ENCODE results near the gene NDUFB3.
A peak's percentile ranks its signal among the peaks of the same experiment; 100 is the strongest.
"Not testable (repeated sequence)": the region's sequence is repeated elsewhere in the genome, so short reads cannot be mapped to it uniquely, and the experiment has no call there.

Gene NDUFB3
- 3.6 reads per million, percentile 14 among the genes with 10 or more reads in this experiment for total RNA-seq

DNA sequence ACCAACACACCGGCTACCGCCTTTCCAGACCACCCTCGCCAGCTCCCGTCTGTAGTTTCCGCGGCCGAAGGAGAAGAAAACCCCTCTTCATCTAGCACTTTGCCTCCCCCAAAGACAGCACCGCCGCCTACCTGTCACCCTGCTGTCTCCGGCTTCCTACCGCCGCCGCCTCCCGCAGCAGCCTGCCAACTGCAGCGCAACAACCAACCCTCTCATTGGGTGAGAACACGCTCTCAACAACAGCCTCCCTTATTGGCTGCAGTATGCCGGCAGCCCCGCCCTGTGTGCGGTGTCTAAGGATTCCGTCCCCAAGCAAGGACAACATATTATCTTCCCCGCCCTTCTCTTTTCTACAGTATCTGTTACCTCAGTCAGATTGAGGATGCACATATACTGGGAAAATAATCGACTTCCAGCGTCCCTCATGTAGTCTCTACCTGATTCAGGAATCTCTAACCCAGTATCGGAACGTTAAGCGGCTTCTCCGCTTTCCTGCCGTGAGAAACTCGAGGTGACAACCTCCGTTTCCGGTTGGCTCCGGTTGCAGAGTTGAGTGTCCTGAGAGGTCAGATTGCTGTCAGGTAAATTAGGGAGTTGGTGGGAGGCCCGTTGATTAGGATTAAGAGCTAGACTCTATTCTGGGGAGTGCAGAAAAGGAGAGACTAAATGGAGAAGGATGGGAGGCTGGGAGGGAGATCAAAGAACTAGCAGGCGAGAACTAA lies at the start of gene NDUFB3, which contains the start of gene HYCC2:
Gene NDUFB3 (plus strand): TSS at position 523 of the 722 bp plus-strand sequence. CDS start 6,882 bp downstream, outside the sequence.
Gene HYCC2 (minus strand): TSS at position 193 of the 722 bp plus-strand sequence. CDS start 47,662 bp downstream, outside the sequence.
- peak; percentile 91 for DNase-seq

DNA sequence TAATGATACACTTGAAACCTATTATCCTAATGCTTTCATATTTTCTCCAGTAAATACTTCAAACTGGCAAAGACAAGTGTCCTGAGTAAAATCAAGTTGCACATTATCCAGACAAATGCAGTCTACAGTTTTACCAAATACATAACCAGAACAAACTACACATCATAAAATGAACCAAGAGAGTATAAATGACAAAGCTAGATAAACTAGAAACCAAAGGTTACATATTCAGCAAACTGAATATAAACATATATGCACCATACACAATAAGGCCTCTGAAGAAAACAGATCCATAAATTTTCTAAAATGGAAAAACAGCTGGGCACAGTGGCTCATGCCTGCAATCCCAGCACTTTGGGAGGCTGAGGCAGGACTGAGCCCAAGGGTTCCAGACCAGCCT lies 47.3 kb upstream of the NDUFB3 start:
- DNase-seq = no peak

DNA sequence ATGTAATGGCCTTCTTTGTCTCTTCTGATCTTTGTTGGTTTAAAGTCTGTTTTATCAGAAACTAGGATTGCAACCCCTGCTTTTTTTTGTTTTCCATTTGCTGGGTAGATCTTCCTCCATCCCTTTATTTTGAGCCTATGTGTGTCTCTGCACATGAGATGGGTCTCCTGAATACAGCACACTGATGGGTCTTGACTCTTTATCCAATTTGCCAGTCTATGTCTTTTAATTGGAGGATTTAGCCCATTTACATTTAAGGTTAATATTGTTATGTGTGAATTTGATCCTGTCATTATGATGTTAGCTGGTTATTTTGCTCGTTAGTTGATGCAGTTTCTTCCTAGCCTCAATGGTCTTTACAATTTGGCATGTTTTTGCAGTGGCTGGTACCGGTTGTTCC lies 37.4 kb upstream of the NDUFB3 start:
- not testable (repeated sequence) for DNase-seq

DNA sequence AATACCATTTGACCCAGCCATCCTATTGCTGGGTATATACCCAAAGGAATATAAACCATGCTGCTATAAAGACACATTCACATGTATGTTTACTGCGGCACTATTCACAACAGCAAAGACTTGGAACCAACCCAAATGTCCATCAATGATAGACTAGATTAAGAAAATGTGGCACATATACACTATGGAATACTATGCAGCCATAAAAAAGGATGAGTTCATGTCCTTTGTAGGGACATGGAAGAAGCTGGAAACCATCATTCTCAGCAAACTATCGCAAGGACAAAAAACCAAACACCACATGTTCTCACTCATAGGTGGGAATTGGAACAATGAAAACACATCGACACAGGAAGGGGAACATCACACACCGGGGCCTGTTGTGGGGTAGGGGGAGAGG lies 33.4 kb upstream of the NDUFB3 start:
- not testable (repeated sequence) for DNase-seq

DNA sequence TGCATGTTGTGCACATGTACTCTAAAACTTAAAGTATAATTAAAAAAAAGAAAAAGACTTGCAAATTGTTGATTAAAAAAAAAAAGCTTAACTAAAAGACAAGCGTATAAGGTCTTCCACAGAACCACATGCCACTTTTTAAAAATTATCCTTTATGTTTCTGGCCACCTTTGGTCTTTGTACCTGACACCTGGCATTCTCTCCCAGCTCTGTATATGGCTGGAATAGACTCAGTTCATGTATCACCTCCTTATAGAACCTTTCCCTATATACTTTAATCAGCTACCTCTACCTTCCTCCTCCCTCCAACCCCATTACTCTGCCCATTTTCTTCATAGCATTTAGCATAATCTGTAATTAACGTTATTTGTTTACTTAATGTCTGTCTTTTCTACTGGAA lies 32.9 kb upstream of the NDUFB3 start:
- DNase-seq = no peak

DNA sequence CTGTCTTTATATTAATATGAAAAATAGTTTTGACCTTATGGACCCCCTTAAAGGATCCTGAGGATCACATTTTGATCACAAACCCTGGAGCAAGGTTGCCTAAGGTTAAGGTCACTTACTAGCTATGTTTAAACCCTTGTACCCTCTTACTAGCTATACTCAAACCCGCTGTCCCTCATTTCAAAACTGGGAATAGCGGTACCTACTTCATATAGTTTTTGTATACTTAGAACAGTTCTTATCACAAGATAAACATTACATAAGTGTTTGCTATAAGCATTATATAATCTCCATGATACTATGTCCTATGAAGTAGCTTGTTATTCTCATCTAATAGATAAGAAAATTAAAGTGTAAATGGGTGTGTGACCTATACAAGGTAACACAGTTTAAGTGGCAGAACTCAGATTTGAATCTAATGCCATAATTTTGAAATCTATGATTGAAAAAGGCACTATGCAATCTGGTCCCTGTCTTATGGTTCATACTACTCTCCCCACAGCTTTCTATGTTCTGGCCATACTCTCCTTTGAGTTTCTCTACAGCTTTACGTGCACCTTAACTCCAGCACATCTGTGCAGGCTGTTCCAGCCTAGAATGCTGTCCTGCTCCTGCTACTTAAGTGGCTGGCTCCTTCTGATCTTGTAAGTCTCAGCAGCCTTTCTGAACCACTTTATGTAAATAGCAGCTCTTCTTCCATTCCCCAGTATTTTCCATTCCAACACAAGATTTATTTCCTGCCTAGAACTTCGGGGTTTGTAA lies 30.8 kb upstream of the NDUFB3 start:
- DNase-seq = no peak

DNA sequence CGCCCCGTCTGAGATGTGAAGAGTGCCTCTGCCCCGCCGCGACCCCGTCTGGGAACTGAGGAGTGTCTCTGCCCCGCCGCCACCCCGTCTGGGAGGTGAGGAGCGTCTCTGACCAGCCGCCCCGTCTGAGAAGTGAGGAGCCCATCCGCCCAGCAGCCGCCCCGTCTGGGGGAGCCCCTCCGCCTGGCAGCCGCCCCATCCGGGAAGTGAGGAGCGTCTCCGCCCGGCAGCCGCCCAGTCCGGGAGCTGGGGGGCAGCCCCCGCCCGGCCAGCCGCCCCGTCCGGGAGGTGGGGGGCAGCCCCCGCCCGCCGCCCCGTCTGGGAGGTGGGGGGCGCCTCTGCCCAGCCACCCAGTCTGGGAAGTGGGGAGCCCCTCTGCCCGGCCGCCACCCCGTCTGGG lies 29.4 kb upstream of the NDUFB3 start:
- DNase-seq = not testable (repeated sequence)

DNA sequence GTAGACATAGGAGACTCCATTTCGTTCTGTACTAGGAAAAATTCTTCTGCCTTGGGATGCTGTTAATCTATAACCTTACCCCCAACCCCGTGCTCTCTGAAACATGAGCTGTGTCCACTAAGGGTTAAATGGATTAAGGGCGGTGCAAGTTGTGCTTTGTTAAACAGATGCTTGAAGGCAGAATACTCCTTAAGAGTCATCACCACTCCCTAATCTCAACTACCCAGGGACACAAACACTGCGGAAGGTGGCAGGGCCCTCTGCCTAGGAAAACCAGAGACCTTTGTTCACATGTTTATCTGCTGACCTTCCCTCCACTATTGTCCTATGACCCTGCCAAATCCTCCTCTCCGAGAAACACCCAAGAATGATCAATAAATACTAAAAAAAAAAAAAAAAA lies 28.8 kb upstream of the NDUFB3 start:
- DNase-seq = not testable (repeated sequence)

DNA sequence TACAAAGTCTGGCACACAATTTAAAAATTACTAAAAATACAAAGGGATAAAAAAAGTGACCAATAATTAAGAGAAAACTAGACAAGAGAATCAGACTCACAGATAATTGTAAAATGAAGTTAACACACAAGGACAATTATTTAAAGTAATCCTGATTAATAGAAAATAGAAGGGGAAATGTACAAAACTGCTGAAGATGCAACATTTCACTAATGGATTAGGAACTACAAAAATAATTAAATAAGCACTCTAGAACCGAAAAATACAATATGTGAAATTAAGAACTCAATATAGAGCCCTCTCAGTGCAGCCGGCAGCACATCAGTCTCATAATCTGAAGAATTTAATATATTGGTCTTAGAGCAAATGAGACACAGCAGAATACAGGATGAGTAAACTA lies 24.9 kb upstream of the NDUFB3 start:
- DNase-seq = no peak

DNA sequence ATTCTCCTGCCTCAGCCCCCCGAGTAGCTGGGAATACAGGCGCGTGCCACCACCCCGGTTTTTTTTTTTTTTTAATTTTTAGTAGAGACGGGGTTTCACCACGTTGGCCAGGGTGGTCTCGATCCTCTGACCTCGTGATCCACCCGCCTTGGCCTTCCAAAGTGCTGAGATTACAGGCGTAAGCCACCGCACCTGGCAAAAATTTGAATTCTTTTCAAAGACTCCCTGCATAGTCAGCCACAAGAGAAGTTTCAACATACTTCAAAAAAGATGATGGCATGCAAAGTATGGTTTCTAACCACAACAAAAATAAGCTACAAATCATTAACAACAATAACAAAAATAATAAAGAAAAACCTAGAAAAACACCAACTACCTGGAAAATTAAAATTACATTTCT lies 22.3 kb upstream of the NDUFB3 start:
- DNase-seq = no peak

DNA sequence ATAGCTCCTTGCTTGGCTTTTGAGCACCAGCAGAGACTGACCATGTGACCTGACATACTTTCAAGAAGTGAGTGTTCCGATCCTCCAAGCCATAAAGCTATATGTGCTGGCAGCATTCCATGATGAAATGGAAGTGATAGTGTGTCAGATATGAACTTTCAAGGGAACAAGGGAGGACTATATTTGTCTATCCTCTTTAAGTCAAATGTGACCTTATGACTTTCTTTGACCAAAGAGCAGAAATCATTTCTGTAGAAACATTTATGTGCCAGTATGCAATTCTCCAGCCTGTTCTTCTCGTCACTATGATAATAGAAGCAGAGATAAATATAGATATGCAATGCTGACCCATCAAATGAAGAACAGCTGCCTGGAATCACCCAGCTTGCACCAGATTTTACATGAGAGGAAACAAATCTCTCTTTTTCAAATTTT lies 14.7 kb upstream of the NDUFB3 start:
- DNase-seq = no peak

DNA sequence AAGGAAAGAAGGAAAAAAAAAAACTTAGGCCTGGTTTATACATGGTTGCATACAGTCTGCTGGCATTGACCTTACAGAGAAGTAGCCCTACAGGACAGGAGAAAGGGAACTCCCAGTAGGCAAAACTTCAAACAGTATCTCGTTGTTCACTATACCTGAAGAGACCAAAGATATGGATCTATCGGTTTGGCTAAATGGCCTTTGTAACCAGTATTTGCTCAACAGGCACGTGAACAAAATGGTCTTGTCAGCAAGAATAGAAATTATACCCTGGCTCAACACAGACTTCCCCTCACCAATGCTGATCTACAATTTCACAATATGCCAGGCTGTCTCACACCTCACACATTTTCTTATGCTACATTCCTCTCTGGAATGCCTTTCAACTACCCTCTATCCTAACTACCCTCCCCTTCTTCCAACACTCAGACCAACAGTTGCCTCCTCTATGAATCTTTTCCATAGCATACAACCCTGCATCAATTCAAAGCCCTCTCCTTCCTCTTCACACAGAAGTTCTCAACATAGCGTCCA lies 14.0 kb upstream of the NDUFB3 start:
- no peak for DNase-seq

DNA sequence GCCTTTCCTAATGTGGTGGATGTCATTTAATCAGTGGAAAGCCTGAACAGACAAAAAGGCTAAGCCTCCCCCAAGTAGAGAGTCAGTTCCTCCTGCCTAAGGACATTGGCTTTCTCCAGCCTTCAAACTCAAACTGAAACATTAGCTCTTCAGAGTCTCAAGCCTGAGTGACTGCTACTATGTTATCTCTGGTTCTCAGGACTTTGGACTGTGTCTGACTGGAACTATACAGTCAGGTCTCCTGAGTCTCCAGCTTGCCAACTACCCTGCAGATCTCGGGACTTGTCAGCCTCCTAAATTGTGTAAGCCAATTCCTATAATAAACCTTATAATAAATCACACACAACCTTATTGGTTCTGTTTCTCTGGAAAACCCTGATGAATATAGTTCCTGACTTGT lies 12.9 kb upstream of the NDUFB3 start:
- no peak for DNase-seq

DNA sequence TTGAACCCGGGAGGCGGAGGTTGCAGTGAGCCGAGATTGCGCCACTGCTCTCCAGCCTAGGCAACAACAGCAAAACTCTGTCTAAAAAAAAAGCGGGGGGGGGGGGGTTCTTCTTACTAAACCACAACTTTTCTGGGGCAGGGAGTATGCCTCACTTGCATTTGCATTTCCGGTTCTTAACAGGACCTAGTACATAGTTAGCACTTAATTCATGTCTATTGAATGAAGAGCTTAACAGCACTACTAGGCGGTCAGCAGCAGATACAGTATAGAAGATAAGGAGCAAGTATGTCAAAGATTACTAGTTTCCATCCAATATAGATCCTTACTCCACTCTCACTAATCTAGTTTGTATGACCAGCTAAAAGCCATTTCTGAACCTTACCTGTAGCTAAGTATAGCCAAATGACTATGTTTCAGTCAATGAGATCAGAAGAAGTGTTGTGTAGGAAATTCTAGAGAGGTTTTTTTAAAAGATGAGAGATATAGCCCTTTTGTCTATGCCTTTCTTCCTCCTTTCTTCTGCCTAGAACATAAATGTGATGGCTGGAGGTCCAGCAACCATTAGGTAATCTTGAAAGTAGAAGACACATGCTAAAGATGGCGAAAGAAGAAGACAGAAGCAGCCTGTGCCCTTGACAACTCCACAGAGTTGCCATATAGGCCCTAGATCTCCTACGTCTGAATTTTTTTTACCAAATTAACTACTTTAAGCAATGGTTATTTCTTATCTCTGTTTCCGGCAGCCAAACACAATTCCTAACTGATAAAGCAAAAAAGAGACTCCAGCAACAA lies 11.6 kb upstream of the NDUFB3 start:
- no peak for DNase-seq

DNA sequence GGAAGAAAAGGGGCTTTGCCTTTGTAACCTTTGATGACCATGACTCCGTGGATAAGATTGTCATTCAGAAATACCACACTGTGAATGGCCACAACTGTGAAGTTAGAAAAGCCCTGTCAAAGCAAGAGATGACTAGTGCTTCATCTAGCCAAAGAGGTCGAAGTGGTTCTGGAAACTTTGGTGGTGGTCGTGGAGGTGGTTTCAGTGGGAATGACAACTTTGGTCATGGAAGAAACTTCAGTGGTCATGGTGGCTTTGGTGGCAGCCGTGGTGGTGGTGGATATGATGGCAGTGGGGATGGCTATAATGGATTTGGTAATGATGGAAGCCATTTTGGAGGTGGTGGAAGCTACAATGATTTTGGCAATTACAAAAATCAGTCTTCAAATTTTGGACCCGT lies 8.3 kb upstream of the NDUFB3 start:
- not testable (repeated sequence) for DNase-seq

DNA sequence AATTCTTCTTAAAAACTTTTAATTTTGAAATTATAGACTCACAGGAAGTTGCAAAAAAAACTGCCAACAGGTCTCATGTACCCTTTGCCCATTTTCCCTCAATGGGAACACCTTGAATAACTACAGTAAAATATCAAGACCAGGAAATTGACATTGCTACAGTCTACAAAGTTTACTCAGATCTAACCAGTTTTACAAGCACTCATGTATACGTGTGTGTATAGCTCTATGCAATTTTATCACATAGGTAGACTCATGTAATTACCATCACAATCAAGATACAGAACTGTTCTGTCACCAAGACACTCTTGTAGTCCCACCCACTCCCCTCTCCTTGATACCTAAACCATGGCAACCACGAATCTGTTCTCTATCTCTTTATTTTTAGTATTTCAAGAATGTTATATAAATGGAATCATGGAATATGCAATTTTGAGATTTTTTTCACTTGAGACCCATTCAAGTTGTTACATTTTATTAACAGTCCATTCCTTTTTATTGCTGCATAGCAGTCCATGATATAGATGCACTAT lies 6.9 kb upstream of the NDUFB3 start:
- DNase-seq = no peak

DNA sequence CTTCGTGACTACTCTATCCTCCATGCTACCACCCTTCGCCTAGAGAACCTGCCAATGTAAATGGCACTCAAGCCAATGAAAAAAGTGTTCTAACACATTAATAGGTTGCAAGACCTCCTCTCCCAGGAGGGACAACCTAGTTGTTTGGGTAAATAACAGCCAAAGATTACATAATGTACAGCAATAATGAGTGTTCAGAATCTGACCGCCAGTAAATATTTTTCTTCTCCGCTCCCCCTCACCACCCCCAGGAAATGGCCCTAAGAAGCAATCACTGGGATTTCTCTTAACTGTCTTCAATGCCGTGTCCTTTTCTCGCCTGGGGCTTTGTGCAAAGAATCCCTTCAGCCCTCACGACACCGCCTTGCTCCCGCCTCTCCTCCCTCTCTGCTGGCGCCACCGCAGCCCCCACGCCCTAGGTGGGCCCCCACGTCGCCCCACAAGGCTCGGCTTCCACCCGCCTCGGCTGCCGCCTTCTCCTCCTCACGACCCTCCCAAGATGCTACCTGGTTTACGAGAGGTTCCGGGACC lies 788 bp upstream of the NDUFB3 start:
- no peak for DNase-seq

DNA sequence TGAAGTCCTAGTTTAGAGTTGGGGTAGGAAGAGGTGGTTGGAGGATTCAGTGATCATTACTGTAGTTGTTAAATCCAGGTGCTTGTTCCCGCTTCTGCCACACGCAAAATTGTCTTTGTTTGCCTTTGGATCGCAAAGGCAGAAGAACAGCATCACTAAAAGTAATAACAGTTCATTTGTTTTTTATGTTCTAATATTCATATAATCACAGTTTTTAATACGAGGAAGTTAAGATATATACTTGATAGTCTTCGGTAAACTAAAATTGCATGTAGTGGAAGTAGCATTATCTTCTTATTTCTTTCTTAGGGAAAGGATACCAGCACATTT lies 365 bp downstream of the NDUFB3 start:
- no peak for DNase-seq

DNA sequence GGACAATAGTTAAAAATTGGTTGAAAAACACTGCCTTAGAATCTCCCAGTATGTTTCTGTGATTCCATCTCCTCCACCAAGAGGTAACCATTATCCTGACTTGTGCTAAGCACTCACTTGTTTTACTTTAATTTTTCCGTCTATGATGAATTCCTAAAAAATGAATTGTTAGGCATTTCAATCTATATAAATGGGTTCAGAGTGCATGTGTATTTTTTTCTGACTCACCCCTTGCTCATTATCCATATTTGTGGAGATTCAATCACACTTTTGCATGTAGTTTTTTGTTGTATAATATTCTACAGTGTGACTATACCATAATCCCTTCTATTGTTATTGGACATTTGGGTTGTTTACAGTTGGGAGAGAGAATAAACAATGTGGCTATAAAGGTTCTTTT lies 1.3 kb downstream of the NDUFB3 start:
- no peak for DNase-seq

DNA sequence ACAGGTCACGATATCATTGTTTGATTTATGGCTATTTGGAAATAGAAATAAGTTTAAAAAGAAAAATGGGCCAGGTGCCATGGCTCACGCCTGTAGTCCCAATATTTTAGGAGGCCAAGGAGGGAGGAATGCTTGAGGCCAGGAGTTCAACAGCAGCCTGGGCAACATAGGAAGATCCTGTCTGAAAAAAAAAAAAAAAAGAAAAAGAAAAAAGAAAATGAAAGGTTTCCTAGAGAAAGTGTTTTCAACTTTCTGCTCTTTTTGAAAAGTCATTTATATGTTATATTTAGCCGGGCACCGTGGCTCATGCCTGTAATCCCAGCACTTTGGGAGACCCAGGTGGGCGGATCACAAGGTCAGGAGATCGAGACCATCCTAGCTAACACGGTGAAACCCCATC lies 3.2 kb downstream of the NDUFB3 start:
- no peak for DNase-seq

DNA sequence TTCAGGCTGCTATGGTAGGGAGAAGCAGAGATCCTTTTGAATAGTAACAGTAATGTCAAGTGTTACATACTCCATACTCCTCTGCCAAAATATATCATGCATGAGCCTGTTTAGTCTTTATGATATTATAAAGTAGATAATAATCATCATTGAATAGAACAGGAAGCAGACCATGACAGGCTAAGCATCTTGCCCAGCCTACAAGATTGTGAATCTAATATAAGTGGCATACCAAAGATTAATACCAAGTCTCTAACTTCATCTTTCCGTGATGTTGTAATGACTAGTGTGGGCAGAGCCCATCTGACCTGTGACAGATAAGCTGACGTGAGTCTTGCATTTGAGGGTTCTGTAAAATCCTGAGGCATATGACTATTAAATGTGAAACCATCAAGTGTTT lies 13.1 kb downstream of the NDUFB3 start:
- DNase-seq = no peak

DNA sequence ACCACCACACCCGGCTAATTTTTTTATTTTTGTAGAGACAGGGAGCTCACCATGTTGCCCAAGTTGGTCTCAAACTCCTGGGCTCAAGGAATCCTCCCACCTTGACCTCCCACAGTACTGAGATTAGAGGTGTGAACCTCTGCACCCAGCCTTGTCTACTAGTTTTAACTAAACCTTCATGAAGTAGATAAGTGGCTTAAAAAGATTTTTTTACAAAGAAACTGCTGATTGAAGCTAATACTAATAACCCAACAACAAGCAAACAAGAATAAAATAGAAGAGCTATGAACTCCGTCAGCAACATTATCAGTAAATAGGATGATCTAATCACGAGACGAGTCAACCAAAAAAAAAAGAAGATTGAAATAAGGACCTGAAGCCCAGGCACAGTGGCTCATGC lies 18.8 kb downstream of the NDUFB3 start:
- no peak for DNase-seq

DNA sequence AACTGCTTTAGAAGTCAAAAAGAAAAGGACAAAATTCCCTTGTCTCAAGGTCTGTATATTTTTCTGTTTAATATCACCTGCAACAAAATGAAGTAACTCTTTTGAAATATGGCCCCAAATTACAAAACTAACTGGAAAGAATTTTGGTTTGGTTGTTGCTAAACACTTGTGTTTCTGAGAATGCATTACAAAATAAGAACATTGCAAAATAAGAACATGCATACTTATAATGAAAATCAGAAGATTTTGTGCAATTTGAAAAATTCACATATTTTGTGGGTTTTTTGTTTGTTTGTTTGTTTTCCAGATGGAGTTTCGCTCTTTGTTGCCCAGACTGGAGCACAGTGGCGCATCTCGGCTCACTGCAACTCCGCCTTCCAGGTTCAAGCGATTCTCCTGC lies 21.8 kb downstream of the NDUFB3 start:
- no peak for DNase-seq
